ENCODE data around the gene SND1.

The SND1 gene

GRCh38 chr7:127665922-127666321 is 13.9 kb downstream of the SND1 start:
- Histone ChIP-seq H3K27me3 (ENCODE audit: insufficient read depth, poor library complexity, severe bottlenecking) (no peaks in the 10 kb centered on the region), H3K4me3 (replicated peaks; ENCODE audit: insufficient read depth, low read length) (no peak overlapping the region), H3K27ac (replicated peaks) (no peak overlapping the region)
- TF ChIP-seq POLR2AphosphoS5 (IDR thresholded peaks at IDR 0.05; ENCODE audit: low read depth) (no peak), GABPA (IDR thresholded peaks at IDR 0.05; ENCODE audit: low read depth) (no peak), SPI1 (IDR thresholded peaks at IDR 0.05; ENCODE audit: borderline replicate concordance, low read depth) (no peak), REST (IDR thresholded peaks at IDR 0.05; ENCODE audit: insufficient replicate concordance, low read depth) (no peak)
- TF ChIP-seq, protein P1, sequence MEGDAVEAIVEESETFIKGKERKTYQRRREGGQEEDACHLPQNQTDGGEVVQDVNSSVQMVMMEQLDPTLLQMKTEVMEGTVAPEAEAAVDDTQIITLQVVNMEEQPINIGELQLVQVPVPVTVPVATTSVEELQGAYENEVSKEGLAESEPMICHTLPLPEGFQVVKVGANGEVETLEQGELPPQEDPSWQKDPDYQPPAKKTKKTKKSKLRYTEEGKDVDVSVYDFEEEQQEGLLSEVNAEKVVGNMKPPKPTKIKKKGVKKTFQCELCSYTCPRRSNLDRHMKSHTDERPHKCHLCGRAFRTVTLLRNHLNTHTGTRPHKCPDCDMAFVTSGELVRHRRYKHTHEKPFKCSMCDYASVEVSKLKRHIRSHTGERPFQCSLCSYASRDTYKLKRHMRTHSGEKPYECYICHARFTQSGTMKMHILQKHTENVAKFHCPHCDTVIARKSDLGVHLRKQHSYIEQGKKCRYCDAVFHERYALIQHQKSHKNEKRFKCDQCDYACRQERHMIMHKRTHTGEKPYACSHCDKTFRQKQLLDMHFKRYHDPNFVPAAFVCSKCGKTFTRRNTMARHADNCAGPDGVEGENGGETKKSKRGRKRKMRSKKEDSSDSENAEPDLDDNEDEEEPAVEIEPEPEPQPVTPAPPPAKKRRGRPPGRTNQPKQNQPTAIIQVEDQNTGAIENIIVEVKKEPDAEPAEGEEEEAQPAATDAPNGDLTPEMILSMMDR (IDR thresholded peaks at IDR 0.05; ENCODE audit: insufficient read depth, low read length) = no peak
- DNase-seq (ENCODE audit: low read depth in 1 of 2, low spot score in 1 of 2) = no peak

DNA sequence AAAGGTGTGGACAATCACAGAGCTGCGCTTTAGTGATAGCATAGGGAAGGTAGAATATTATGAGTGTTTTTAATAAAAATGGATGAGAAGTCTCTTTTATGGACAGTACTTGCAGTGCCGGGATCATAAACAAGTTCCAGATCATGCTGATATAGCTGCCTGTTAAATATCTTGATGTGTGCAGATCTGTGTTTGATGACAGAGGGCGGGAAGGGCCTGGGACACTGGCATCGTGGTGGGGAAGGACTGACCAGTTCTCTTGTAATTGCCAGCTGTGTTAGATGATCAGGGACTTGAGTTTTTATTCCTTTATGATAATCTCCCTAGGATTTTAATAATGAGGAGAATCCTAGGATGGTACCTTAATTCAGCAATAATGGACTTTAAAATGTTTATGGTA is 14.6 kb downstream of the SND1 start:
- no peak for TF ChIP-seq SPI1 (IDR thresholded peaks at IDR 0.05; ENCODE audit: borderline replicate concordance, low read depth)
- no peak for TF ChIP-seq REST (IDR thresholded peaks at IDR 0.05; ENCODE audit: insufficient replicate concordance, low read depth)
- TF ChIP-seq, protein P1 (IDR thresholded peaks at IDR 0.05; ENCODE audit: insufficient read depth, low read length) = no peak
- no peak for TF ChIP-seq POLR2AphosphoS5 (IDR thresholded peaks at IDR 0.05; ENCODE audit: low read depth)
- TF ChIP-seq GABPA (IDR thresholded peaks at IDR 0.05; ENCODE audit: low read depth) = no peak
- no peak overlapping the region for H3K27ac ChIP-seq (replicated peaks)
- no peak for DNase-seq (ENCODE audit: low read depth in 1 of 2, low spot score in 1 of 2)
- no peaks in the 10 kb centered on the region for H3K27me3 ChIP-seq (ENCODE audit: insufficient read depth, poor library complexity, severe bottlenecking)
- no peak overlapping the region for H3K4me3 ChIP-seq (replicated peaks; ENCODE audit: insufficient read depth, low read length)

- no peak overlapping the region for H3K27ac ChIP-seq (replicated peaks)
- H3K27me3 ChIP-seq (ENCODE audit: insufficient read depth, poor library complexity, severe bottlenecking) = no peaks in the 10 kb centered on the region
- TF ChIP-seq GABPA (IDR thresholded peaks at IDR 0.05; ENCODE audit: low read depth) = no peak
- TF ChIP-seq REST (IDR thresholded peaks at IDR 0.05; ENCODE audit: insufficient replicate concordance, low read depth) = no peak
- no peak for TF ChIP-seq POLR2AphosphoS5 (IDR thresholded peaks at IDR 0.05; ENCODE audit: low read depth)
- TF ChIP-seq, protein P1 (IDR thresholded peaks at IDR 0.05; ENCODE audit: insufficient read depth, low read length) = no peak
- TF ChIP-seq SPI1 (IDR thresholded peaks at IDR 0.05; ENCODE audit: borderline replicate concordance, low read depth) = no peak
- no peak for DNase-seq (ENCODE audit: low read depth in 1 of 2, low spot score in 1 of 2)
- H3K4me3 ChIP-seq (replicated peaks; ENCODE audit: insufficient read depth, low read length) = no peak overlapping the region
These were observed 15.2 kb downstream of the SND1 start for GRCh38 chr7:127667017-127667670.

Measured in HL-60 (cell line).